HT1080 (cell line): Measurements from ENCODE around the gene CAPZA3. TPM values are rescaled to one million over a fixed set of nuclear protein-coding genes. Genes with fewer than 3 reads are reported as not detected.
"Not testable (repeated sequence)": the region's sequence is repeated elsewhere in the genome, so short reads cannot be mapped to it uniquely, and the experiment has no call there.

Source experiments
- DNase-seq: peaks from one replicate; pipeline ENCODE4 v3.0.0-alpha.2; 2015; ENCODE audit warnings: low read depth
- polyA plus RNA-seq, 2 experiments: library from polyadenylated mRNA; depleted of rRNA; stranded (reverse); fragments of >200 nt; gene quantifications; 2 replicates each; pipeline ENCODE4 v1.2.3, GENCODE V29; 2015
- total RNA-seq: library from RNA; depleted of rRNA; stranded (reverse); fragments of >200 nt; shearing (Covaris generic); gene quantifications from 2 replicates; pipeline ENCODE4 v1.2.3, GENCODE V29; 2014; rRNA removed

The CAPZA3 gene
- total RNA-seq, result not detected in 2 replicates
- polyA plus RNA-seq (2015; cell fraction: cytosol; rRNA removed), result not detected in 2 replicates
- polyA plus RNA-seq (2015; cell fraction: nucleus; rRNA removed), result not detected in 2 replicates

GRCh38 chr12:18737819-18738218, at the start of gene CAPZA3, which contains the start of gene PLCZ1:
CAPZA3 (plus strand) TSS chr12:18738119; CDS start chr12:18738269, 150 bp downstream.
PLCZ1 (minus strand) TSS chr12:18738012; CDS start chr12:18737371, 641 bp downstream.
- no peak for DNase-seq

- no peak for DNase-seq
These were observed 48.1 kb upstream of the CAPZA3 start for GRCh38 chr12:18689771-18690170.

- DNase-seq, result peak; percentile 97
These were observed 47.3 kb upstream of the CAPZA3 start for GRCh38 chr12:18690653-18691052.

GRCh38 chr12:18693986-18694385, 43.9 kb upstream of the CAPZA3 start:
- DNase-seq, result not testable (repeated sequence)

GRCh38 chr12:18696971-18697602, 40.8 kb upstream of the CAPZA3 start:
- peak; percentile 64 for DNase-seq

GRCh38 chr12:18700271-18700670, 37.6 kb upstream of the CAPZA3 start:
- no peak for DNase-seq

- DNase-seq, result no peak
These were observed 34.6 kb upstream of the CAPZA3 start for GRCh38 chr12:18703321-18703720.

- no peak for DNase-seq
These were observed 34.0 kb upstream of the CAPZA3 start for GRCh38 chr12:18703911-18704310.

- DNase-seq, result peak; percentile 44
These were observed 31.1 kb upstream of the CAPZA3 start for GRCh38 chr12:18706798-18707197.

GRCh38 chr12:18716236-18716635, 21.7 kb upstream of the CAPZA3 start:
- no peak for DNase-seq

- peak; percentile 10 for DNase-seq
These were observed 19.5 kb upstream of the CAPZA3 start for GRCh38 chr12:18718462-18718861.

GRCh38 chr12:18719922-18720510, 17.9 kb upstream of the CAPZA3 start:
- peak; percentile 35 for DNase-seq

- DNase-seq, result no peak
These were observed 17.2 kb upstream of the CAPZA3 start for GRCh38 chr12:18720690-18721089.

- no peak for DNase-seq
These were observed 16.5 kb upstream of the CAPZA3 start for GRCh38 chr12:18721452-18721851.

- peak; percentile 93 for DNase-seq
These were observed 14.2 kb upstream of the CAPZA3 start for GRCh38 chr12:18723752-18724151.

- DNase-seq, result no peak
These were observed 6.8 kb upstream of the CAPZA3 start for GRCh38 chr12:18731156-18731555.

- peak; percentile 81 for DNase-seq
These were observed 10.0 kb downstream of the CAPZA3 start for GRCh38 chr12:18747895-18748294.

GRCh38 chr12:18749386-18749957, 11.6 kb downstream of the CAPZA3 start:
- DNase-seq, result no peak

- no peak for DNase-seq
These were observed 12.2 kb downstream of the CAPZA3 start for GRCh38 chr12:18750085-18750484.

GRCh38 chr12:18751866-18752265, 13.9 kb downstream of the CAPZA3 start:
- no peak for DNase-seq

- DNase-seq, result peak; percentile 85
These were observed 14.5 kb downstream of the CAPZA3 start for GRCh38 chr12:18752280-18752920.

GRCh38 chr12:18752947-18753346, 15.0 kb downstream of the CAPZA3 start:
- no peak for DNase-seq
